SU-DHL-6 (cell line): ENCODE data around the gene SLC35F1.

ENCODE experiments used
- H2AFZ ChIP-seq: fragments of 200-600 bp; sonication (generic); 2 replicates; pipeline ENCODE4 v1.6.1; 2014; ENCODE audit warnings: low read depth, mild to moderate bottlenecking, moderate library complexity, mixed read lengths, antibody characterized with exemption, low read length; ENCODE audit not compliant: severe bottlenecking
- H3F3A ChIP-seq: fragments of 200-600 bp; shearing (Covaris generic); 2 replicates; pipeline ENCODE4 v1.6.0; 2016; ENCODE audit warnings: antibody characterized with exemption, mild to moderate bottlenecking; ENCODE audit not compliant: insufficient read depth
- H3K27ac ChIP-seq: fragments of 200-600 bp; sonication (generic); 2 replicates; pipeline ENCODE4 v1.5.1; 2016; ENCODE audit warnings: low read depth, mild to moderate bottlenecking, low read length, moderate library complexity, mixed read lengths
- H3K27me3 ChIP-seq: fragments of 200-600 bp; sonication (generic), shearing (Covaris generic); 2 replicates; pipeline ENCODE4 v1.6.0; 2014; ENCODE audit warnings: mild to moderate bottlenecking, low read length
- H3K36me3 ChIP-seq: fragments of 200-600 bp; sonication (generic); 2 replicates; pipeline ENCODE4 v1.6.1; 2014; ENCODE audit warnings: mild to moderate bottlenecking, low read length, mixed read lengths
- H3K4me2 ChIP-seq: fragments of 300-600, 200-600 bp; shearing (Covaris generic), sonication (generic); 2 replicates; pipeline ENCODE4 v1.6.0; 2014; ENCODE audit warnings: low read length, low read depth, mild to moderate bottlenecking; ENCODE audit not compliant: poor library complexity, severe bottlenecking
- H3K4me3 ChIP-seq: fragments of 200-600 bp; sonication (generic); 2 replicates; pipeline ENCODE4 v1.5.1; 2014; ENCODE audit warnings: antibody characterized with exemption, low read length, mild to moderate bottlenecking, mixed read lengths; ENCODE audit not compliant: insufficient read depth, poor library complexity, severe bottlenecking
- H3K79me2 ChIP-seq: fragments of 200-600 bp; sonication (generic); 2 replicates; pipeline ENCODE4 v1.6.1; 2014; ENCODE audit warnings: mild to moderate bottlenecking, low read length, moderate library complexity; ENCODE audit not compliant: insufficient read depth
- H3K9ac ChIP-seq: fragments of 200-600 bp; sonication (generic); 2 replicates; pipeline ENCODE4 v1.7.0; 2014; ENCODE audit warnings: mild to moderate bottlenecking, low read length
- H3K9me2 ChIP-seq: fragments of 200-600 bp; sonication (generic); replicated peaks from 2 replicates; pipeline ENCODE4 v1.6.1; 2014; ENCODE audit warnings: low read length; ENCODE audit not compliant: insufficient read depth
- H3K9me3 ChIP-seq: fragments of 200-600 bp; sonication (generic); 2 replicates; pipeline ENCODE4 v1.6.1; 2014; ENCODE audit warnings: low read length, mixed read lengths; ENCODE audit not compliant: insufficient read depth
- H4K20me1 ChIP-seq: fragments of 200-600 bp; sonication (generic); 2 replicates; pipeline ENCODE4 v1.6.1; 2014; ENCODE audit warnings: low read depth, mild to moderate bottlenecking, antibody characterized with exemption, low read length, moderate library complexity, mixed read lengths
- EZH2phosphoT487 ChIP-seq: fragments of 200-600 bp; sonication (generic), shearing (Covaris generic); conservative IDR thresholded peaks from 2 replicates; pipeline ENCODE4 v1.6.1; 2018; ENCODE audit warnings: mild to moderate bottlenecking, antibody characterized with exemption, low read length, moderate library complexity, mixed read lengths
- TF ChIP-seq, protein P1 (sequence below): fragments of 200-600 bp; sonication (generic); IDR thresholded peaks from one replicate; pipeline ENCODE4 v1.5.1; 2017; ENCODE audit warnings: antibody characterized with exemption, mild to moderate bottlenecking, low read length, moderate library complexity; ENCODE audit not compliant: insufficient read depth, poor library complexity, severe bottlenecking

SLC35F1 gene

DNA sequence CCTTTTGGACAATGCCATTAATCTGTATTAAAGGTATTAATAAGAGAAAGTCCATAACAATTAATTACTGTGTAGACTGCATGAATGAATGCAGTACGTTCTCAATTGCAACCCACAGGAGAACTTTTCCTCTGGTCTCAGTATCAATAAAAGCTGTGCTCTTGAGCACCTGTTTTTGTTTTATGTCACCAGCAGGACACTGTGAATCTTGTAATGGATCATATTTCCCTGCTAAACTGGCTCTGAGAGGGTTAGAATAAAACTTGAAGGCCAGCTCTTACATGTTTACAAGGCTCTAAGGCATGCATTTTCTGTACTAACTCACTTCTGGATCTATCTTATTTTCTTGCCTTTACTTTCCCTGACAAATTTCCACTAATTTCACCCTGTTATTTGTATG lies 426.7 kb downstream of the SLC35F1 start:
- no peak overlapping the region for H3K9ac ChIP-seq
- H4K20me1 ChIP-seq: no peaks in the 10 kb centered on the region
- H3K9me3 ChIP-seq: no peaks in the 10 kb centered on the region
- no peaks in the 10 kb centered on the region for H3K36me3 ChIP-seq
- no peaks in the 10 kb centered on the region for H3K9me2 ChIP-seq
- no peaks in the 10 kb centered on the region for H3K27me3 ChIP-seq
- H2AFZ ChIP-seq: no peak overlapping the region
- H3K27ac ChIP-seq: no peak overlapping the region
- H3F3A ChIP-seq: no peaks in the 10 kb centered on the region
- H3K79me2 ChIP-seq: no peaks in the 10 kb centered on the region
- TF ChIP-seq, protein P1, sequence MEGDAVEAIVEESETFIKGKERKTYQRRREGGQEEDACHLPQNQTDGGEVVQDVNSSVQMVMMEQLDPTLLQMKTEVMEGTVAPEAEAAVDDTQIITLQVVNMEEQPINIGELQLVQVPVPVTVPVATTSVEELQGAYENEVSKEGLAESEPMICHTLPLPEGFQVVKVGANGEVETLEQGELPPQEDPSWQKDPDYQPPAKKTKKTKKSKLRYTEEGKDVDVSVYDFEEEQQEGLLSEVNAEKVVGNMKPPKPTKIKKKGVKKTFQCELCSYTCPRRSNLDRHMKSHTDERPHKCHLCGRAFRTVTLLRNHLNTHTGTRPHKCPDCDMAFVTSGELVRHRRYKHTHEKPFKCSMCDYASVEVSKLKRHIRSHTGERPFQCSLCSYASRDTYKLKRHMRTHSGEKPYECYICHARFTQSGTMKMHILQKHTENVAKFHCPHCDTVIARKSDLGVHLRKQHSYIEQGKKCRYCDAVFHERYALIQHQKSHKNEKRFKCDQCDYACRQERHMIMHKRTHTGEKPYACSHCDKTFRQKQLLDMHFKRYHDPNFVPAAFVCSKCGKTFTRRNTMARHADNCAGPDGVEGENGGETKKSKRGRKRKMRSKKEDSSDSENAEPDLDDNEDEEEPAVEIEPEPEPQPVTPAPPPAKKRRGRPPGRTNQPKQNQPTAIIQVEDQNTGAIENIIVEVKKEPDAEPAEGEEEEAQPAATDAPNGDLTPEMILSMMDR: no peak
- TF ChIP-seq EZH2phosphoT487: no peak
- H3K4me2 ChIP-seq: no peak overlapping the region
- H3K4me3 ChIP-seq: no peak overlapping the region

DNA sequence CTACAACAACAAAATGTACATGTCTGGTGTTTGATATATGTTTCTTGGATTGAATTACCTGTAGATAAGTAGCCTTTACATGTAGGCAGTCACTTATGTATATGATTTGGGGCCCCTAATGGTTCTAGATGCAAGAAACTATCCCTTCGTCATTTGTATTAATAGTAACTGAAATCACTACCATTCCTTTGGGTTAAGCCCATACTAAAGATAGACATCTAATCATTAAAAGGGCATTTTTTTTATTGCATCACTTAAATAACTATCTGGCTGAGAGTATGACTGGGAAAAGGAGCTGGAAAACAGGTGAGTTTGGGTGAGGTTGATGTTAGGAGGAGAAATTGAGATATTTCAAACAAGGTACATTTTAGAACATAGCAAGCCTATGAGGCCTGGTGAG lies 427.6 kb downstream of the SLC35F1 start:
- Histone ChIP-seq H3K27ac (no peak overlapping the region), H3K79me2 (no peaks in the 10 kb centered on the region), H2AFZ (no peak overlapping the region), H3K4me3 (no peak overlapping the region), H3K36me3 (no peaks in the 10 kb centered on the region), H3K9me2 (no peaks in the 10 kb centered on the region), H3K9ac (no peak overlapping the region), H3K27me3 (no peaks in the 10 kb centered on the region), H4K20me1 (no peaks in the 10 kb centered on the region), H3F3A (no peaks in the 10 kb centered on the region), H3K9me3 (no peaks in the 10 kb centered on the region), H3K4me2 (no peak overlapping the region)
- TF ChIP-seq, protein P1: no peak
- no peak for TF ChIP-seq EZH2phosphoT487

- no peaks in the 10 kb centered on the region for H3K36me3 ChIP-seq
- no peaks in the 10 kb centered on the region for H3K79me2 ChIP-seq
- no peak for TF ChIP-seq EZH2phosphoT487
- TF ChIP-seq, protein P1: no peak
Observed at GRCh38 chr6:118335325-118335816, 428.3 kb downstream of the SLC35F1 start.

More at GRCh38 chr6:118335325-118335816, 428.3 kb downstream of the SLC35F1 start:
- Histone ChIP-seq H3K9me3 (no peaks in the 10 kb centered on the region), H3K9me2 (no peaks in the 10 kb centered on the region), H2AFZ (no peak overlapping the region), H3K4me3 (no peak overlapping the region), H4K20me1 (no peaks in the 10 kb centered on the region), H3K27ac (no peak overlapping the region), H3K9ac (no peak overlapping the region), H3K27me3 (no peaks in the 10 kb centered on the region), H3K4me2 (no peak overlapping the region), H3F3A (no peaks in the 10 kb centered on the region)
